BLaER1 (cell line): Measurements from ENCODE around the gene SKI.

Experiments
- H3K27ac ChIP-seq: shearing (Covaris generic); formaldehyde crosslinking; 2 replicates; pipeline ENCODE4 v1.8.1; 2022
- H3K27me3 ChIP-seq: shearing (Covaris generic); formaldehyde crosslinking; 2 replicates; pipeline ENCODE4 v1.8.1; 2022
- H3K36me3 ChIP-seq: shearing (Covaris generic); formaldehyde crosslinking; 2 replicates; pipeline ENCODE4 v1.8.1; 2022
- H3K4me1 ChIP-seq: shearing (Covaris generic); formaldehyde crosslinking; 2 replicates; pipeline ENCODE4 v1.8.1; 2022
- H3K4me2 ChIP-seq: shearing (Covaris generic); formaldehyde crosslinking; 2 replicates; pipeline ENCODE4 v1.8.1; 2022
- H3K4me3 ChIP-seq: shearing (Covaris generic); formaldehyde crosslinking; 2 replicates; pipeline ENCODE4 v1.8.1; 2022
- H3K9ac ChIP-seq: shearing (Covaris generic); formaldehyde crosslinking; 2 replicates; pipeline ENCODE4 v1.8.1; 2022
- H3K9me3 ChIP-seq: shearing (Covaris generic); formaldehyde crosslinking; 2 replicates; pipeline ENCODE4 v1.8.1; 2022
- H4K20me1 ChIP-seq: shearing (Covaris generic); formaldehyde crosslinking; 2 replicates; pipeline ENCODE4 v1.8.1; 2022
- Cebpa-rat ChIP-seq: shearing (Covaris generic); IDR thresholded peaks from 2 replicates; pipeline ENCODE4 v1.8.1; 2022

The SKI gene

GRCh38 chr1:2228157-2228594 lies at the start of gene SKI:
SKI (plus strand) TSS chr1:2228319; CDS start chr1:2228767, 448 bp downstream.
- Histone ChIP-seq H3K9ac (peak within 1 kb of the TSS; percentile 77), H3K27me3 (peaks cover 30% of the 10 kb centered on the region), H3K4me3 (peak within 1 kb of the TSS; percentile 73), H3K4me1 (peaks cover 65% of the 10 kb centered on the region), H3K9me3 (no peaks in the 10 kb centered on the region), H4K20me1 (peaks cover 46% of the 10 kb centered on the region), H3K36me3 (no peaks in the 10 kb centered on the region), H3K27ac (peak within 1 kb of the TSS; percentile 84), H3K4me2 (peak within 1 kb of the TSS; percentile 100)
- no peak for TF ChIP-seq Cebpa-rat

- Histone ChIP-seq H4K20me1 (peaks cover 87% of the 10 kb centered on the region), H3K9me3 (no peaks in the 10 kb centered on the region), H3K4me1 (peaks cover 12% of the 10 kb centered on the region), H3K4me2 (no peak overlapping the region), H3K27me3 (no peaks in the 10 kb centered on the region), H3K4me3 (no peak overlapping the region), H3K27ac (no peak overlapping the region), H3K9ac (no peak overlapping the region), H3K36me3 (peaks cover 94% of the 10 kb centered on the region)
- TF ChIP-seq Cebpa-rat = no peak
These were observed 49.2 kb upstream of the SKI start for GRCh38 chr1:2178875-2179274.

- Histone ChIP-seq H3K4me1 (peaks cover 7% of the 10 kb centered on the region), H3K9me3 (no peaks in the 10 kb centered on the region), H3K36me3 (peaks cover 95% of the 10 kb centered on the region), H4K20me1 (peaks cover 87% of the 10 kb centered on the region), H3K9ac (no peak overlapping the region), H3K4me3 (no peak overlapping the region), H3K27me3 (no peaks in the 10 kb centered on the region), H3K27ac (no peak overlapping the region), H3K4me2 (no peak overlapping the region)
- no peak for TF ChIP-seq Cebpa-rat
These were observed 48.7 kb upstream of the SKI start for GRCh38 chr1:2179283-2180013.

- no peak overlapping the region for H3K27ac ChIP-seq
- no peaks in the 10 kb centered on the region for H3K9me3 ChIP-seq
- 0 out of 2 replicates have a peak, but pooled peaks cover 6% of the 10 kb centered on the region for H3K4me1 ChIP-seq
- peaks cover 92% of the 10 kb centered on the region for H4K20me1 ChIP-seq
- TF ChIP-seq Cebpa-rat = no peak
- no peak overlapping the region for H3K4me3 ChIP-seq
- H3K36me3 ChIP-seq = peaks cover 98% of the 10 kb centered on the region
- H3K9ac ChIP-seq = no peak overlapping the region
- H3K4me2 ChIP-seq = no peak overlapping the region
- H3K27me3 ChIP-seq = no peaks in the 10 kb centered on the region
These were observed 47.5 kb upstream of the SKI start for GRCh38 chr1:2180297-2181245.

DNA sequence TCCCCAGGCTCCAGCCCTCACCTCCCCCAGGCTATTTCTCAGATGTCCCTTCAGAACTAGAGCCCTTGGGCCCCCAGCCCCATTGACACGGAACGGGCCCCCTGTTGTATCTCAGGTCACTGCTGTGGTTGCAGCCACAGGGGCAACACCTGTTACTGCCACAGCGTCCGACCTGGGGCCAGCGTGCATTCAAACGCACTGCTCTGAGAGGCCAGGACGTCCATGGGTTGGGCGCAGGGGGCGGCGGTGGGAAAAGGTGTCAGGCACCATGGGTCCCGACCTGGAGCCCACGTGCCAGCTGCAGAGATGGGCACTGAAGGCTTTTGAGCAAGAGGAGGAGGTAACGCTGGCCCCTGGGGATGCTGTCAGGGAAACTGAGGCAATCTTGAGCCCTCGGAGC lies 46.8 kb upstream of the SKI start:
- no peaks in the 10 kb centered on the region for H3K9me3 ChIP-seq
- no peak overlapping the region for H3K9ac ChIP-seq
- no peaks in the 10 kb centered on the region for H3K27me3 ChIP-seq
- H3K36me3 ChIP-seq = peaks cover 98% of the 10 kb centered on the region
- TF ChIP-seq Cebpa-rat = no peak
- no peak overlapping the region for H3K4me2 ChIP-seq
- 0 out of 2 replicates have a peak, but pooled peaks cover 6% of the 10 kb centered on the region for H3K4me1 ChIP-seq
- H3K4me3 ChIP-seq = no peak overlapping the region
- H4K20me1 ChIP-seq = peaks cover 91% of the 10 kb centered on the region
- H3K27ac ChIP-seq = no peak overlapping the region

DNA sequence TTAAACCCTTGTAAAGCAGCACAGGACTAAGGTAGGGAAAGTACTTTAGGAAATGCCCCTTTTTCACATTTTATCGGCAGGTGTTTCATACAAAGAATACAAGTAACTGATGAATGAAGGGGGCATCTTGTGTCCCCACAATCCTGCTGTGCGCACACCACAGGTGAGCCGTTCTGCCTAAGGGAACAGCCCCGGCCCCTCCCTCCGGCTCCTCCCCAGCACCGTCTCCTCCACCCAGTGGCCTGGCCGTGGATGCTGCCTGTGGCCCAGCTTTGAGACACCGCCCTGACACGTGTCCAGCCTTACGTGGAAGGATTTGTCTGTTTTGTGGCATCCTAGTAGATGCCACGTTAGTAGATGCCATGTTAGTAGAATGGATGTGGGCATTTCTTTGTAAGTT lies 46.4 kb upstream of the SKI start:
- TF ChIP-seq Cebpa-rat = no peak
- peaks cover 97% of the 10 kb centered on the region for H3K36me3 ChIP-seq
- no peak overlapping the region for H3K4me2 ChIP-seq
- no peak overlapping the region for H3K4me3 ChIP-seq
- H4K20me1 ChIP-seq = peaks cover 86% of the 10 kb centered on the region
- peak overlapping the region; percentile 13; the same call in 1 of the 2 replicates for H3K27ac ChIP-seq
- H3K9ac ChIP-seq = no peak overlapping the region
- no peaks in the 10 kb centered on the region for H3K9me3 ChIP-seq
- H3K27me3 ChIP-seq = no peaks in the 10 kb centered on the region
- H3K4me1 ChIP-seq = 0 out of 2 replicates have a peak, but pooled peaks cover 6% of the 10 kb centered on the region

DNA sequence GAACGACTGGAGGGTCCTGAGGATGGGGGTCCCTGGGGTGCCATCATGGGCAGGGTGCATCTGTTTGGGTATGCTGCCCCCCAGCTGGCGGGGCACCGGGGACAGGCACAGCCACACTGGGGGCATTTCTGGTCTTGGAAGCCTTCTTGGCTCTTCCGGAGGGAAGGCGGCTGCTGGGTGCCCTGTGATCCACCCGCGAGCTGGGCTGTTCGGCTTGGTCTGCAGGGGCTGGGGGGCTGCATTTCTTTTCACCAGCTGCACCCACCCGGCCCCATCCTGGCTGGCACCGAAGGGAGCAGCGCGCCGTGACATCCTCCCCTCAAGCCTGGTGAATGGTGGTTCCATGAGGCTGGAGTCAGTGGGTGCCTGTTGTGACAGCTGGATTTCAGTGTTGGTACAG lies 45.7 kb upstream of the SKI start:
- no peak overlapping the region for H3K9ac ChIP-seq
- H3K4me3 ChIP-seq = no peak overlapping the region
- no peaks in the 10 kb centered on the region for H3K27me3 ChIP-seq
- peaks cover 94% of the 10 kb centered on the region for H3K36me3 ChIP-seq
- H4K20me1 ChIP-seq = peaks cover 85% of the 10 kb centered on the region
- no peak for TF ChIP-seq Cebpa-rat
- H3K4me2 ChIP-seq = no peak overlapping the region
- H3K4me1 ChIP-seq = 0 out of 2 replicates have a peak, but pooled peaks cover 6% of the 10 kb centered on the region
- peak overlapping the region; percentile 13; the same call in 1 of the 2 replicates for H3K27ac ChIP-seq
- H3K9me3 ChIP-seq = no peaks in the 10 kb centered on the region

DNA sequence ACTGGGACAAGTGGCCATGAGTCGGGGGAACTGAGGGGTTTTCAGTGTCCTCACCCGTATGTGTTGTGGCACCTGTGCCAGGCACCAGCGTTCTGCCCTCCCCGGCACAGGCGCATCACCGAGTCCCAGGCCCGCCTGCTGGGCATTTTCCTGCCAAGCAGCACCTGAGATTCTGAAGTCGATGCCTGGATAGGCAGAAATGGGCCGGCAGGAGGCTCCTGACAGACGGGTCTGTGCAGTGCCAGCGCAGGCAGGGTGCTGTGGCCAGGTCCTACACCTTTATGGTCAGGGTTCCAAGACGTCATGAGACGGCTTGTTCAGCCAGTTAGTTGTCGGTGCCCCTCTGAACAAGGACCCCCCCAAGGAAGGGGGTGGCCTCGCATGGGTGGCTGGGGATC lies 44.2 kb upstream of the SKI start:
- H3K4me1 ChIP-seq = peaks cover 20% of the 10 kb centered on the region
- H3K27me3 ChIP-seq = no peaks in the 10 kb centered on the region
- no peak overlapping the region for H3K27ac ChIP-seq
- H3K36me3 ChIP-seq = peaks cover 90% of the 10 kb centered on the region
- peaks cover 79% of the 10 kb centered on the region for H4K20me1 ChIP-seq
- no peaks in the 10 kb centered on the region for H3K9me3 ChIP-seq
- no peak overlapping the region for H3K9ac ChIP-seq
- H3K4me3 ChIP-seq = no peak overlapping the region
- TF ChIP-seq Cebpa-rat = no peak
- no peak overlapping the region for H3K4me2 ChIP-seq

DNA sequence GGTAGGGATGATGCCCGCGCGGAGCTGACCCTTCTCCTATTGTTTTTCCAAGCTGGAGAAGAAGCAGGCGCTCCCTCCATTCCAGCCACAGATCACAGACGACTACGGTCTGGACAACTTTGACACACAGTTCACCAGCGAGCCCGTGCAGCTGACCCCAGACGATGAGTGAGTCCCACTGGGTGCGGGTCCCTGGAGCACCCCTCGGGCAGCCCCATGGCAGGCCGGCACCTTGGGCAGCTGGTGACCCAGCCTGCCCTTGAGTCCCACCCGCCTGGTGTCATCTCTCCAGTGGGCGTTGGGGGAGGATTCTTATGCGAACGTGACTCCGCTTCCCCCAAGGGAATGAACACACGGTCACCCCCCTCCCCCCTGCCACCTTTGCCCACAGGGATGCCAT lies 43.6 kb upstream of the SKI start:
- H3K36me3 ChIP-seq = peaks cover 84% of the 10 kb centered on the region
- no peak overlapping the region for H3K27ac ChIP-seq
- H3K9me3 ChIP-seq = no peaks in the 10 kb centered on the region
- no peak overlapping the region for H3K9ac ChIP-seq
- TF ChIP-seq Cebpa-rat = no peak
- peaks cover 24% of the 10 kb centered on the region for H3K4me1 ChIP-seq
- no peak overlapping the region for H3K4me3 ChIP-seq
- no peak overlapping the region for H3K4me2 ChIP-seq
- H4K20me1 ChIP-seq = peaks cover 73% of the 10 kb centered on the region
- H3K27me3 ChIP-seq = no peaks in the 10 kb centered on the region

DNA sequence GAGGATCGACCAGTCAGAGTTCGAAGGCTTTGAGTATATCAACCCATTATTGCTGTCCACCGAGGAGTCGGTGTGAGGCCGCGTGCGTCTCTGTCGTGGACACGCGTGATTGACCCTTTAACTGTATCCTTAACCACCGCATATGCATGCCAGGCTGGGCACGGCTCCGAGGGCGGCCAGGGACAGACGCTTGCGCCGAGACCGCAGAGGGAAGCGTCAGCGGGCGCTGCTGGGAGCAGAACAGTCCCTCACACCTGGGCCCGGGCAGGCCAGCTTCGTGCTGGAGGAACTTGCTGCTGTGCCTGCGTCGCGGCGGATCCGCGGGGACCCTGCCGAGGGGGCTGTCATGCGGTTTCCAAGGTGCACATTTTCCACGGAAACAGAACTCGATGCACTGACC lies 43.2 kb upstream of the SKI start:
- no peaks in the 10 kb centered on the region for H3K9me3 ChIP-seq
- H3K4me1 ChIP-seq = peaks cover 28% of the 10 kb centered on the region
- no peak for TF ChIP-seq Cebpa-rat
- no peak overlapping the region for H3K4me3 ChIP-seq
- no peak overlapping the region for H3K9ac ChIP-seq
- no peak overlapping the region for H3K4me2 ChIP-seq
- H4K20me1 ChIP-seq = peaks cover 69% of the 10 kb centered on the region
- peaks cover 80% of the 10 kb centered on the region for H3K36me3 ChIP-seq
- H3K27me3 ChIP-seq = no peaks in the 10 kb centered on the region
- no peak overlapping the region for H3K27ac ChIP-seq
